Endothelial cell (in vitro differentiated cells): ENCODE data around the gene ZNF234. TPM values are rescaled to one million over a fixed set of nuclear protein-coding genes. Genes with fewer than 3 reads are reported as not detected.
A peak's percentile ranks its signal among the peaks of the same experiment; 100 is the strongest.
"Not testable (repeated sequence)": the region's sequence is repeated elsewhere in the genome, so short reads cannot be mapped to it uniquely, and the experiment has no call there.

ENCODE experiments used
- DNase-seq: peaks from one replicate; pipeline ENCODE4 v3.0.0; 2021; ENCODE audit warnings: low spot score
- H3K27ac Mint-ChIP-seq: one replicate; pipeline ENCODE4 v1.8.0; 2021; ENCODE audit warnings: mixed read lengths, inconsistent platforms; ENCODE audit not compliant: unreplicated experiment
- H3K27me3 Mint-ChIP-seq: one replicate; pipeline ENCODE4 v1.8.0; 2021; ENCODE audit warnings: mild to moderate bottlenecking, moderate library complexity, mixed read lengths, inconsistent platforms; ENCODE audit not compliant: unreplicated experiment
- H3K36me3 Mint-ChIP-seq: one replicate; pipeline ENCODE4 v1.8.0; 2021; ENCODE audit warnings: mild to moderate bottlenecking, low read depth, mixed read lengths, inconsistent platforms; ENCODE audit not compliant: unreplicated experiment
- H3K4me1 Mint-ChIP-seq: one replicate; pipeline ENCODE4 v1.8.0; 2021; ENCODE audit warnings: mild to moderate bottlenecking, mixed read lengths, inconsistent platforms; ENCODE audit not compliant: unreplicated experiment
- H3K4me3 Mint-ChIP-seq: one replicate; pipeline ENCODE4 v1.8.0; 2021; ENCODE audit warnings: mild to moderate bottlenecking, mixed read lengths, inconsistent platforms; ENCODE audit not compliant: unreplicated experiment
- H3K9me3 Mint-ChIP-seq: one replicate; pipeline ENCODE4 v1.8.0; 2021; ENCODE audit warnings: mixed read lengths, inconsistent platforms; ENCODE audit not compliant: unreplicated experiment
- total RNA-seq: library from RNA; stranded (reverse); fragmentation: NEBNext Ultra II Directional; extraction: Animal tissue kit (Norgen Biotek cat#: 25700); gene quantifications from one replicate; pipeline ENCODE4 v1.2.1, GENCODE V29; 2021; ENCODE audit not compliant: unreplicated experiment
- TF ChIP-seq, protein P1 (sequence below): fragments of 200-600 bp; sonication (generic); IDR thresholded peaks from one replicate; pipeline ENCODE4 v1.5.0; 2021; ENCODE audit warnings: antibody characterized with exemption; ENCODE audit not compliant: unreplicated experiment

The ZNF234 gene
- total RNA-seq, 1 donor from 2014 or later: 17.8 TPM

GRCh38 chr19:44202470-44202869 lies 61.1 kb downstream of the ZNF234 start:
- peak overlapping the region; percentile 75 for H3K4me3 Mint-ChIP-seq
- no peak overlapping the region for H3K27ac Mint-ChIP-seq
- DNase-seq: no peak
- peaks cover 4% of the 10 kb centered on the region for H3K9me3 Mint-ChIP-seq
- TF ChIP-seq, protein P1, sequence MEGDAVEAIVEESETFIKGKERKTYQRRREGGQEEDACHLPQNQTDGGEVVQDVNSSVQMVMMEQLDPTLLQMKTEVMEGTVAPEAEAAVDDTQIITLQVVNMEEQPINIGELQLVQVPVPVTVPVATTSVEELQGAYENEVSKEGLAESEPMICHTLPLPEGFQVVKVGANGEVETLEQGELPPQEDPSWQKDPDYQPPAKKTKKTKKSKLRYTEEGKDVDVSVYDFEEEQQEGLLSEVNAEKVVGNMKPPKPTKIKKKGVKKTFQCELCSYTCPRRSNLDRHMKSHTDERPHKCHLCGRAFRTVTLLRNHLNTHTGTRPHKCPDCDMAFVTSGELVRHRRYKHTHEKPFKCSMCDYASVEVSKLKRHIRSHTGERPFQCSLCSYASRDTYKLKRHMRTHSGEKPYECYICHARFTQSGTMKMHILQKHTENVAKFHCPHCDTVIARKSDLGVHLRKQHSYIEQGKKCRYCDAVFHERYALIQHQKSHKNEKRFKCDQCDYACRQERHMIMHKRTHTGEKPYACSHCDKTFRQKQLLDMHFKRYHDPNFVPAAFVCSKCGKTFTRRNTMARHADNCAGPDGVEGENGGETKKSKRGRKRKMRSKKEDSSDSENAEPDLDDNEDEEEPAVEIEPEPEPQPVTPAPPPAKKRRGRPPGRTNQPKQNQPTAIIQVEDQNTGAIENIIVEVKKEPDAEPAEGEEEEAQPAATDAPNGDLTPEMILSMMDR: no peak
- peaks cover 1% of the 10 kb centered on the region for H3K27me3 Mint-ChIP-seq
- peaks cover 1% of the 10 kb centered on the region for H3K4me1 Mint-ChIP-seq
- peaks cover 4% of the 10 kb centered on the region for H3K36me3 Mint-ChIP-seq

GRCh38 chr19:44202974-44203373 lies 61.6 kb downstream of the ZNF234 start:
- TF ChIP-seq, protein P1: no peak
- peak overlapping the region; percentile 75 for H3K4me3 Mint-ChIP-seq
- no peak for DNase-seq
- peaks cover 4% of the 10 kb centered on the region for H3K9me3 Mint-ChIP-seq
- peaks cover 4% of the 10 kb centered on the region for H3K36me3 Mint-ChIP-seq
- peak overlapping the region; percentile 80 for H3K27ac Mint-ChIP-seq
- peaks cover 5% of the 10 kb centered on the region for H3K4me1 Mint-ChIP-seq
- peaks cover 1% of the 10 kb centered on the region for H3K27me3 Mint-ChIP-seq

DNA sequence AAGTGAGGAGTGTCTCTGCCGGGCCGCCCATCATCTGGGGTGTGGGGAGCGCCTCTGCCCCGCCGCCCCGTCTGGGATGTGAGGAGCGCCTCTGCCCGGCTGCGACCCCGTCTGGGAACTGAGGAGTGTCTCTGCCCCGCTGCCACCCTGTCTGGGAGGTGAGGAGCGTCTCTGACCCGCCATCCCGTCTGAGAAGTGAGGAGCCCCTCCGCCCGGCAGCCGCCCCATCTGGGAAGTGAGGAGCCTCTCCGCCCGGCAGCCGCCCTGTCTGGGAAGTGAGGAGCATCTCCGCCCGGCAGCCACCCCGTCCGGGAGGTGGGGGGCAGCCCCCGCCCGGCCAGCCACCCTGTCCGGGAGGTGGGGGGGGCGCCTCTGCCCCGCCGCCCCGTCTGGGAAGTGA lies 62.5 kb downstream of the ZNF234 start:
- not testable (repeated sequence) for H3K27ac Mint-ChIP-seq, H3K27me3 Mint-ChIP-seq, H3K4me3 Mint-ChIP-seq, H3K9me3 Mint-ChIP-seq, DNase-seq, H3K36me3 Mint-ChIP-seq, H3K4me1 Mint-ChIP-seq

- H3K27me3 Mint-ChIP-seq: peaks cover 1% of the 10 kb centered on the region
- TF ChIP-seq, protein P1: no peak
- no peak for DNase-seq
- H3K27ac Mint-ChIP-seq: no peak overlapping the region
- H3K4me1 Mint-ChIP-seq: peaks cover 5% of the 10 kb centered on the region
- peaks cover 4% of the 10 kb centered on the region for H3K9me3 Mint-ChIP-seq
- peak overlapping the region; percentile 27 for H3K4me3 Mint-ChIP-seq
- H3K36me3 Mint-ChIP-seq: peaks cover 4% of the 10 kb centered on the region
These were observed 63.4 kb downstream of the ZNF234 start for GRCh38 chr19:44204772-44205171.

DNA sequence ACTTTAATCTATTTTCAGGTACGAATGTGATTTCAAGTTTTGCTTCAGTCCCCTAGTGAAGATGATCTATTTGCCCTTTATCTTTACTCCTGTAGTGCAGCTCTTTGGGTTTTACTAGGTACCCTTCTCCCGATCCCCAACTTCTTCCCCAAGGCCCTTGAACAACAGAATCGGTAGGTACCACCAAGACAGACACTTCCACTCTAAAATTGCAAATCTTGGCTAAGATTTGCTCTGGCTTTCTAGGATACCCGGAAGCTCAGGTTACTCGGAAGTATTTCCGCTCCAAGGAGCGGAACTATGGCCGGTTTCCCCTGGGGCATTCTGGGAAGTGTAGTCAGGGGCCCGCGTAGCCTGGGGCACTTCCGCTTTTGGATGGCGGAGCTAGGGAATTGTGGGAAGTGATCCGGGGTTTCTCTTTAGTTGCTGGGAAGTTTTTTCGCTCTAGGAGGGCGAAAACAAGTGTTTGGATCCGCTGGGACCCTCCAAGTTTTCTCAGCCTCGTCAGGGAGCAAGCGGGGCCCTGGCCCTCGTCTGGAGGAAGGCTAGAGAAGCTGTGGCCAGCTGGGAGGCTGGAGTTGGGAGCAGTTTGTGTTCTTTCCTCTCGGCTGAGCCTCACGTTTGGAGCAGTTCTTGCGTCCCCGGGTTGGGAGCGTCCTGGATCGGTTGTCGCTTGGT lies 65.9 kb downstream of the ZNF234 start:
- Mint-ChIP-seq H3K4me3 (peak overlapping the region; percentile 93), H3K27ac (peak overlapping the region; percentile 97), H3K27me3 (peaks cover 1% of the 10 kb centered on the region), H3K36me3 (peaks cover 4% of the 10 kb centered on the region), H3K9me3 (peaks cover 4% of the 10 kb centered on the region), H3K4me1 (peaks cover 5% of the 10 kb centered on the region)
- peak; percentile 77 for DNase-seq
- TF ChIP-seq, protein P1: no peak

Other genes with a start within 250 kb of the ZNF234 start
- gene ZNF45, start 206.3 kb upstream of the ZNF234 start, total RNA-seq: 19.4 TPM
- gene ZNF221, start 190.3 kb upstream of the ZNF234 start, total RNA-seq: 7.3 TPM
- gene ZNF155, start 157.4 kb upstream of the ZNF234 start, total RNA-seq: 10.9 TPM
- 5.6 TPM for gene ZNF230, start 138.6 kb upstream of the ZNF234 start, total RNA-seq
- 6.5 TPM for gene ZNF222, start 116.2 kb upstream of the ZNF234 start, total RNA-seq
- gene ZNF223, start 89.5 kb upstream of the ZNF234 start, total RNA-seq: 10.9 TPM
- gene ZNF284, start 69.4 kb upstream of the ZNF234 start, total RNA-seq: 4.0 TPM
- 36.0 TPM for gene ZNF224, start 47.2 kb upstream of the ZNF234 start, total RNA-seq
- 7.1 TPM for gene ZNF225, start 28.2 kb upstream of the ZNF234 start, total RNA-seq
- gene ZNF226, start 23.5 kb downstream of the ZNF234 start, total RNA-seq: 23.2 TPM
- 29.3 TPM for gene ZNF227, start 71.0 kb downstream of the ZNF234 start, total RNA-seq
- gene ZNF233, start 118.3 kb downstream of the ZNF234 start, total RNA-seq: 5.5 TPM
- 14.9 TPM for gene ZNF235, start 163.5 kb downstream of the ZNF234 start, total RNA-seq
- 12.3 TPM for gene ZNF112, start 215.1 kb downstream of the ZNF234 start, total RNA-seq